DMS 273 (cell line): ENCODE results near the gene RBMY1E.
"Not testable (repeated sequence)": the region's sequence is repeated elsewhere in the genome, so short reads cannot be mapped to it uniquely, and the experiment has no call there.

Source experiments
- DNase-seq: peaks from one replicate; lab custom pipeline; 2025; ENCODE audit not compliant: unreplicated experiment; lab: John Stamatoyannopoulos, UW

The RBMY1E gene

DNA sequence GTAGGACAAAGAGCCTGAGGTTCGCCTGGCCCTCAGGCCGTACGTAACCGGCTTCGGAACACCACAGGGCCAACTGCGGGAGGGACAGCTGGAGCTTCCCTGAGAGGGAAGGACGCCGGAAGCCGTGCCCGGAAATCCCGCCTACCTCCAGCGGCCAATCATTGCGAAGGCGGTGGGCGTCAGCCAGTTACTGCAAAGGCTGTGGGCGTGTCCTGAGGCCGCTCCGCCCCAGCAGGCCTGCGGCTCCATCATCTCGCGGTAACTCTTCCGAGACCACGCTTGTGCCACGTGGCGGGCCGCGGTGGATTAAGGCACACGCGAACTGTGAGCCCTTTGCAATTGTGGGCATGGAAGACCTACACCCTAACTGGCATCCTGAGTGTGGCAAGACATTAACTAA, at the start of gene RBMY1E:
Gene RBMY1E (minus strand): TSS at position 101 of the 400 bp plus-strand sequence. CDS start 1,978 bp downstream, outside the sequence.
- not testable (repeated sequence) for DNase-seq

DNA sequence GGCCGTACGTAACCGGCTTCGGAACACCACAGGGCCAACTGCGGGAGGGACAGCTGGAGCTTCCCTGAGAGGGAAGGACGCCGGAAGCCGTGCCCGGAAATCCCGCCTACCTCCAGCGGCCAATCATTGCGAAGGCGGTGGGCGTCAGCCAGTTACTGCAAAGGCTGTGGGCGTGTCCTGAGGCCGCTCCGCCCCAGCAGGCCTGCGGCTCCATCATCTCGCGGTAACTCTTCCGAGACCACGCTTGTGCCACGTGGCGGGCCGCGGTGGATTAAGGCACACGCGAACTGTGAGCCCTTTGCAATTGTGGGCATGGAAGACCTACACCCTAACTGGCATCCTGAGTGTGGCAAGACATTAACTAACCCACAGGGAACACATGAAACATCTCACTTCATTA, 23.4 kb downstream of the RBMY1E start, which contains the start of gene RBMY1D:
Gene RBMY1D (minus strand): TSS at position 101 of the 400 bp plus-strand sequence. CDS start 2,013 bp downstream, outside the sequence.
- DNase-seq, result not testable (repeated sequence)

DNA sequence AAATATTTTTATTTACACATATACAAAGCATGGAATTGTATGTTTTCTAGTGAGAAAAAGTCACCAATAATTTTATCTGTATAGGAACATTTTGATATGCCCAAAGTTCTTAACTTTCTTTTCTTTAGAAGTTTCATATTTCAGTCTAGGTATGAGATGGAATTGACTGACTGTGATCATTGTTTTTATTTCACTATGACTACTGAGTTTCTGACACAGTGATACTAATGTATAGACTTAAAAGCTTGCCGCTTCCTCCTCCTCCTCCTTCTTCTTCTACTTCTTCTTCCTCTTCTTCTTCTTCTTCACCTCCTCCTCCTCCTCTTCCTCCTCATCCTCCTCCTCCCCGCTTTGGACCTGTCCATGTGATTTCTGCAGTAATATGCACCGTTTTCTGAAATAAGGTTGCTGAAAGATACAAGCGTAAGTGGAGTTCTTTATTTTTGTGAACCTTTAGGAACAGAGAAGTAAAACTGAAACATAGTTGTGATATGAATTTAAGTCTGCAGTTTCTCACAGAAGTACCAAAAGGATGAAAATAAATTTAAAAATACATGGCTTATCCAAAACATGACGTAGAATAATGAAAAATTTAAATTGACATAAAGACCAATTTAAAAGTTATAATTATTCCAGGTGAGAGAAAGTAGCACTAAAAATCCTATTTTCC, 48.3 kb downstream of the RBMY1E start:
- DNase-seq, result not testable (repeated sequence)
